ENCODE measurements around the gene QRFPR.
"Not testable (repeated sequence)": the region's sequence is repeated elsewhere in the genome, so short reads cannot be mapped to it uniquely, and the experiment has no call there.

Gene QRFPR

DNA sequence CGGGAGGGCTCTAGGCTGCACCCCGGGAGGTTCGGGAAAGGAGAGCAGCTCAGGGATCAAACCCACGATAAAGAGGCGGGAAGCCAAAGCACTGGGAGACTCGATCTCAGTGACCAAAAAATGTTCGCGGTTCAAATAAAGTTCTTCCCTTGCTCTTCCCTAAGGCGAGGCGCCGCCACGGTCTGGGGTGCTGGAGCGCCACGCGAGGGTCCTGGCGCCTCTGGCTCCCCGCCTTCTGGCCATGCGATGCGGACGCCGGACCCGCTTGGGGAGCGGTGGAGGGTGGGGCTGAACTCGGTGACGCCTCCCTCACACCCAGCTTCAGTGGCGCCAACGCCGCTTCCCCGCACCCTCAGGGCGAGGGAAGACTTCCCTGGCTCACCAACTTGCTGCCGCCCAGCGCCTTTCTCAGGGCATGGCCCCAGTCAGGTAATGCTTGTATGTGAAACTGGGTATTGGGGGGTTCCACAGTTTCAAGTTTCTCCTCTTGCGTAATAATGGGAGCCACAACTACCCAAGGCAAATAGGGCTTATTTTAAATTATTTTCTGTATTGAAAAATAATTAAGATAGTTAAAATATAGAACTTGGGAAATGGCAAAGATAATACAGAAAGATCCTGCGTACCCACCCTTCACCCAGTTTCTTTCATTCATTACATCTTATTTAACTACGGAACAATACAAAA, at the start of gene QRFPR:
QRFPR (minus strand) TSS at position 243 of the 687 bp plus-strand sequence. CDS start 371 bp downstream, outside the sequence.
- DNase-seq (ENCODE audit: low read depth in 2 of 2): no peak

- DNase-seq (ENCODE audit: low read depth in 2 of 2): no peak
Measured at GRCh38 chr4:121428721-121429120, 47.9 kb upstream of the QRFPR start.

DNA sequence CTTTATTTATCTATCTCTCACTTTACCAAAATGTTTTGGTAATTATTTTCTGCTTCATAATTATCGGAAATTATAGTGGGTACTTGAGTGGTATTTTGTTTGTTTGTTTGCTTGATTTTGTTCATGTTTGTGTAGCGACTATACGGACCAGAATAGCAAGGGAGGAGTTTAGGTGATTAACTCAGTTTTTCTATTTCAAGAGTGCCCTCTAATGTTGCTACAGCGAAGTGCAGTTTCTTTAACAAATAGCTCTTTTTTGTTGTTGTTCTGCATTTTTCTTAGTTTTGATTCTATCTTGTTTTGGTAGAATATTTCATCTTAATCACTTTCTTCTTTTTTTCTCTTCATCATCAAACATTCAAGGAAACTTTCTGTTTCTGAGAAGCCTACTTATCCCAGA, 40.8 kb upstream of the QRFPR start:
- DNase-seq (ENCODE audit: low read depth in 2 of 2): no peak

DNA sequence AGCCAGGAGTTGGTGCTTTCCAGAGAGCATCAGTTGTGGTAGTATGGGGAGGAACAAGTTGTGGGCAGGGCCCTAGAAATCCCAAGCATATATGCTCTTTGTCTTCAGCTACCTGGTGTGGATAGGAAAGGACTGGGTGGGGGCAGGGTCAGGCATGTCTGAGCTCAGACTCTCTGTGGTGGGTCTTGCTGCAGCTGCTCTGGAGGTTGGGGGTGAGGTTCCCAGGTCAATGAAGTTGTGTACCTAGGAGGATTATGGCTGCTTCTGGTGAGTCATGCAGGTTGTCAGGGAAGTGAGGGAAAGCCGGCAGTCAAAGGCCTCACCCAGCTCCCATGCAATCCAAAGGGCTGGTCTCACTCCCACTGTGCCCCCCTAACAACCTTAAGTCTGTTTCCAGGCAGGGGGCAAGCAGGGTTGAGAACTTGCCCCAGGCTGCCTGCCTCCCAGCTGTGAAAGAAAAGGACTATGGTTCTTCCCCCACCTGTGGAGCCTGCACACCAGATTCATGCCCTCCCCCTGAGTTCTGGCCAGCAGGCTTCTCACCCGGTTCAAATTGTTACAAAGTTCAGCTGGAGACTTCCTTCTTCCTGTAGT, 30.4 kb upstream of the QRFPR start:
- DNase-seq (ENCODE audit: low read depth in 2 of 2): no peak

DNA sequence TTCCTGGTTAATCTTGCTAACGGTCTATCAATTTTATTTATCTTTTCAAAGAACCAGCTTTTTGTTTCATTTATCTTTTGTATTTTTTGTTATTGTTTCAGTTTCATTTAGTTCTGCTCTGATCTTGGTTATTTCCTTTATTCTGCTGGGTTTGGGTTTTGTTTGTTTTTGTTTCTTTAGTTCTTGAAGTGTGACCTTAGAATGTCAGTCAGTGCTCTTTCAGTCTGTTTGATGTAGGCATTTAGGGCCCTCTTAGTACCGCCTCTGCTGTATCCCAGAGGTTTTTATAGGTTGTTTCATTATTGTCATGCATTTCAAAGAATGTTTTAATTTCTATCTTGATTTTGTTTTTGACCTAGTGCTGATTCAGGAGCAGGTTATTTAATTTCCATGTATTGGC, 27.7 kb upstream of the QRFPR start:
- not testable (repeated sequence) for DNase-seq (ENCODE audit: low read depth in 2 of 2)

GRCh38 chr4:121400632-121401031, 19.8 kb upstream of the QRFPR start:
- DNase-seq (ENCODE audit: low read depth in 2 of 2): no peak

GRCh38 chr4:121397941-121398601, 17.3 kb upstream of the QRFPR start:
- DNase-seq (ENCODE audit: low read depth in 2 of 2): no peak

DNA sequence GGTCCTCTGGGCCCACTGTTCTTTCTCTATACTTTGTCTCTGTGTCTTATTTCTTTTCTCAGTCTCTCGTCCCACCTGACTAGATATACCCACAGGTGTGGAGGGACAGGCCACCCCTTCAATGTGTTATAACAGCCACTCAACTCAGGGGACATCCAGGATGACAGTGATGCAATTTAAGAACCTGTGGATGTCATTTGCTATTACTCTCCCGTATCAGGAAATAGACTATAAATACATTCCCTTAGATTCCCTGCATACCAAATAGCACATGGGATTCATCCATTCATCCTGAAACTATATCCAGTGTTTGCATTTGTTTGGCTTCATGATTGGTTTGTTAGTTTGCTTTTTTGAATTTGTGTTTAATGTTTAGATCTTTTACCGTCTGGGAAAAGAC, 16.6 kb upstream of the QRFPR start:
- DNase-seq (ENCODE audit: low read depth in 2 of 2): no peak

GRCh38 chr4:121392426-121393086, 11.7 kb upstream of the QRFPR start:
- no peak for DNase-seq (ENCODE audit: low read depth in 2 of 2)

- no peak for DNase-seq (ENCODE audit: low read depth in 2 of 2)
Measured at GRCh38 chr4:121390335-121390734, 9.5 kb upstream of the QRFPR start.

DNA sequence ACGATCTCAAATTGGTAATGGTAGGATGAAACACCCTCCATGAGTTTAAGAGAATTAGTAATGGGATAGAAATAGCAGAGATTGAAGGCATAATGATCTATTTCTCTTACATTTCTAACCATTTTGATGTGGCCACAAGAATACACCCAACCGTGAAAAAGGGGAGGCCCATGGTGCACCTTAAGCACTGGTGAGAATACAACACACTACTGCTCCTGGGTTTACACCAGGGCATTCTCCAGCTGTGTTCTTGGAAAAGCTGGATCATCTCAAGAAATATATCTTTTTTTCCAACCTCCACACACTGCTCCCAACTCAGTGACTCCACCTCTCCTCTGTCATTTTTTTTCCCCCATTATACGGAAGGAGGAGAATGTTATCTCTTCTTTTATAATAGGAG, 1.5 kb downstream of the QRFPR start:
- DNase-seq (ENCODE audit: low read depth in 2 of 2): no peak

- DNase-seq (ENCODE audit: low read depth in 2 of 2): no peak
Measured at GRCh38 chr4:121377076-121377475, 3.7 kb downstream of the QRFPR start.

DNA sequence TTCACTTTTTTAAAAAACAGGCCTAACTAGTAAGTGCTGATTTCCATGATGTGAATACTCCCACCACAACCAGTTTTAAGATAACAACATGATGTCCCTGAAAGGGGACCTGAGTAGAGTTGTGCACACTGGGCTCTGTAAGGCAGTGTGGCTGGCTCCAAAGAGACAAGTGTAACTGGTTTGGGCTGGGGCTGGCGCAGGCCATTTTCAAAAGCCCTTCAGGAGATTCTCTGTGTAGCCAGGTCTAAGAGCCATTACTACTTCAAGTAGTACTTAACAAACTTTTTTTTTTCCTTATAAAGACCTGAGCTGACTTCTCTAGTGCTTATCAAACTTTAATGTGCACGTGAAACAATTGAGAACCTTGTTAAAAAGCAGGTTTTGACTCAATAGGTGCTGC, 4.3 kb downstream of the QRFPR start:
- no peak for DNase-seq (ENCODE audit: low read depth in 2 of 2)

GRCh38 chr4:121376097-121376496, 4.7 kb downstream of the QRFPR start:
- no peak for DNase-seq (ENCODE audit: low read depth in 2 of 2)

DNA sequence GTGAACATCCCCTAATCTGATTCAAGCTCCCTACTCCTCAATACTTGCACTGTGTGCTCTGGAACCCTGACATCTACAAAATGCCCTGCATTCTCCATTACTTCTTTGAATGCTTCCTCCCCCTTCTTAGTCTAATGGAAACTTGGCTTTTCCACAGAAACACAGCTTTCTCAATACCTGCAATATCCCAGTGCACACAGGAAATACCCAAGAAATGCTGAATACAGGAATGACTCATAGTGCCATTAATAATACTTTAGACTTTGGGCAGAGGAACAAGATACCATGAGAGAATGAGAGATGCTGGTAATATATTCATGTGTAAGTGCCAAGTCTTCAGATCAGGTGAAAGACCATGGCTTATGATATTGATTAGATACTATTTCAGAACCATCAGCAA, 5.6 kb downstream of the QRFPR start:
- DNase-seq (ENCODE audit: low read depth in 2 of 2): no peak

DNA sequence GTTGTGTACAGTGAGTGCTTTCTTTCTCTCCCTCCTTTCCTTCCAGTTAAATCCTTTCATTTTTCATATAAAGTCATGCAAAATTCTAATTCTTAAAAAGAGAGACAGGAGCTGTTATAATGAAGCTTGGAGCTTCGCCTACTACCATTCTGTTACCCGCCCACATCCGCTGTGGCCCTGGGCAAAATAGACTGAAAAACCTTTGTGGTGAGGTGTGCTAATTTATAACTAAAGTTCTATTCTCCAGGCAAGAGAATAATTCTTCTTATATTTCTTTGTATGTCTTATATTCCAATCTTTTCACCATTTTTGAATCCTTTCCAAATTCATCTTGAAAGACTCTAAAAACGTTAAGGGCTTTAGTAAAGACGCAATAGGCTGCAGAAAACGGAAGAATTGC, 7.0 kb downstream of the QRFPR start:
- DNase-seq (ENCODE audit: low read depth in 2 of 2): no peak

- DNase-seq (ENCODE audit: low read depth in 2 of 2): peak; percentile 23
Measured at GRCh38 chr4:121370729-121371325, 10.0 kb downstream of the QRFPR start.

DNA sequence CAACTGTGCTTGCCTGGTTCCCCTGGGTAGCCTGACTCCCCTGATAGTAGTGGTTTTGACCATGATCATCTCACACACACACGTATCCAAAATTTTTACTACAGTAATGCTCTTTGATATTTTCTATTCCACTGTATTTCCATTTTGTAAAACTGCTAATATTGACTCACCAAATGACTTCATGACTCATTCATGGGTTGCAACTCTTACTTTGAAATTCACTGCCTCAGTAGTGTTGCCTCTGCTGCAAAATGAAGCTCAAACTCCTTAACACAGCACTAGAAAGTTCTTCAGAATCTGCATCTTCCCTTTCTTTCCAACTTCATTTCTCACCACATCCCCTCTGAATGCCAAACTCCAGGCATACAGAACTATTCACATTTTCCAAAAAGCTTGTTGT, 20.3 kb downstream of the QRFPR start:
- no peak for DNase-seq (ENCODE audit: low read depth in 2 of 2)

- DNase-seq (ENCODE audit: low read depth in 2 of 2): no peak
Measured at GRCh38 chr4:121358473-121358872, 22.3 kb downstream of the QRFPR start.

DNA sequence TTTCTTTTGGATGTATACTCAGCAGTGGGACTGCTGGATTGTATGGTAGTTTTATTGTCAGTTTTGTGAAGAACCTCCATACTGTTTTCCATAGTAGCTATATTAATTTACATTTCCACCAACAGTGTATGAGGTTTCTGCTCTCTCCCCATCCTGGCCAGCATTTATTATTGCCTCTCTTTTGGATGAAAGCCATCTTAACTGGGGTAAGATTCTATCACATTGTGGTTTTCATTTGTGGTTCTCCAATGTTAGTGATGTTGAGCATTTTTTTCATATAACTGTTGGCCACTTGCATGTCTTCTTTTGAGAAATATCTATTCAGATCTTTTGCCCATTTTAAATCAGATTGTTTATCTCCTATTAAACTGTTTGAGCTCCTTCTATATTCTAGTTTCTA, 27.6 kb downstream of the QRFPR start:
- DNase-seq (ENCODE audit: low read depth in 2 of 2): no peak

DNA sequence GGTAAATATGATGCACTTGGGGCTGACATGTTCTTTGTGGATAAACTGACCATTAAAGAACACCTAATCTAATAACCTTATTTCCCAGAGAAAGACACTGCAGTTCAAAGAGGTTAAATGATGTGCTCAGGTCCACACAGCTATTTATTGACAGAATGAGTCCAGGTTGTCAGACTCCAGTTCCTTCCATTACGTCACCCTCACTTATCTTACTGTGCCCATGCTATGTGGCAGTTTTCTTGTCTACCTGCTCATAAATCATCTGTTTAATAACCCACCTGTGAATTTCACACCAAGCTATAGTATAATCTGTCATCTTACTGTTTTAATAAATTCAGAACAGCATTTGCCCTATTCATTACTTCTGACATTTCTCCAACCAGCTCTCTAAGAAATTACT, 36.7 kb downstream of the QRFPR start:
- no peak for DNase-seq (ENCODE audit: low read depth in 2 of 2)

DNA sequence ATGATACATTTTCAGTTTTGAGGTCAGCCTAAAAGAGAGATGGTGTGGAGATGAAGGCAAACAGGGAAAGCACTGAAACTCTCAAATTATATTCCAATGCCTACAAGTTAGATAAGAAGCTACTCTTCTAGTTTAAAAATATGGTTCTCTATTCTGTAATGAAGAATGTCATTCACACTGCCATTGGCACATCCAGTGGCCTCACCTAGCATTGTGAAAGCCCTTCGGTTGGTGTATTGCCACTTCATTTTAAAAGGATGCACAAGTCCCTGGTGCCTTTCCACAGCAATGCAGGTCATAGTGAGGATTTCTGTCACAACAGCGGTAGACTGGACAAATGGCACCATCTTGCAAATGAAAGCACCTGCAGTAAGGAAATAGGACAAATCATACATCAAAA, 40.6 kb downstream of the QRFPR start:
- DNase-seq (ENCODE audit: low read depth in 2 of 2): no peak

All from activated CD4-positive, alpha-beta T cell treated with anti-CD3 and anti-CD28 coated beads for 24 hours (primary cell).